GM10248 (cell line): ENCODE measurements around the gene DCTN3.

ENCODE experiments used
- CTCF ChIA-PET: fragments of 300-600 bp; sonication (Branson Sonifier 250); formaldehyde crosslinking; extraction: SDS; loops from one replicate; lab custom pipeline; 2021; ENCODE audit warnings: antibody characterized with exemption; lab: Yijun Ruan, JAX
- POLR2A ChIA-PET: fragments of 350-650 bp; sonication (Branson Sonifier 250); formaldehyde crosslinking; extraction: SDS; loops from one replicate; lab custom pipeline; 2020; ENCODE audit warnings: antibody characterized with exemption; lab: Yijun Ruan, JAX
- DNase-seq: peaks from one replicate; pipeline ENCODE4 v3.0.0; 2012; ENCODE audit errors: extremely low spot score
- TF ChIP-seq, protein P1 (sequence below): IDR thresholded peaks from 2 replicates; pipeline ENCODE4 v1.5.1; 2012; ENCODE audit warnings: mild to moderate bottlenecking, low read depth; ENCODE audit errors: extremely low read depth, missing control alignments, control extremely low read depth

Gene DCTN3

DNA sequence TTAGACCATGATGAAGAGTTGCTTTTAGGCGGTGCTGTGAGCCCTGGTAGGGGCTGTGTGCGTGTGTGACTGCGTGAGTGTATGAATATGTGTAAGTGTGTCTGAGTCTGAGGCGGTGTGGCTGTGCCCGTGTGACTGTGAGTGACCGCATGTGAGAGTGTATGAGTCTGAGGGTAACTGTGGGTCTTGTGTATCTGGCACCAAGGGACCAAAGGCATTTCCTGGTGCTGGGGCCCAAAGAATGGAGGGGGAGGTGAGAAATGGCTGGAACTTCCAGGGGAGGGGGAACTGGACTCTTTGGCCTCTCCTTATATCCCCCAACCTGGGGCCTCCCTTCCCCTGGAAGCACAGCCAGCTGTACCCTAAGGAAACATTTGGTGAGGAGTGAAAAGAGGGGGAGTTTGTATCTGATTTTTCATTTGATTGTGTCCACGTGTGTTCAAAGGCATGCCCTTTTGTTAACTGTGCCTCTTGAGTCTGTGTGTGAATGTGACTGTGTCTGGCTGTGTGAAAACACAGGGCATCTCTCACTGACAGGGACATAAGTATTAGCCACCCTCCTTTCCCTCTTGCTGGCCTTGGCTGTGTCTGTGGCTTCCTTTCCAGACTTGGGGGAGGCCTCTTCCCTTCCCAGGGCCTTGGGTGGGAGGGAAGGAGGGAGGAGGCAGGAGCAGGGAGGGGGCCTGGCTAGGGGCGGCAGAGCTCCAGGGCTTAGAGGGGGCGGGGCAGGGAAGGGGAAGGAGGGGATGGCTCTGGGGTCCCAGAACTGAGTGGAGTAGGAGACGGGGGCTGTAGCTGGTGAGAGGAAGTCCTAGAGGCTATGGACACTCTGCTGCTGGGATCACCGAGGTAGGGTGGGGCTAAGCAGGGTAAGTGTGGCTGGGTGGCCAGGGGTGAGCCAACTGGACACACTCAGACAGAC is 33.1 kb upstream of the DCTN3 start:
- ChIA-PET POLR2A (interaction anchor here (0.6 kb wide), 1 partner anchor 23 kb away, joined by 6 read pairs; no protein-coding TSS in a partner anchor), CTCF (interaction anchor here (1.0 to 1.7 kb wide), 3 partner anchors 11 to 49 kb away, joined by 3 to 4 read pairs (median 4); partner anchors contain the start of gene SIGMAR1)
- no peak for DNase-seq
- TF ChIP-seq, protein P1, sequence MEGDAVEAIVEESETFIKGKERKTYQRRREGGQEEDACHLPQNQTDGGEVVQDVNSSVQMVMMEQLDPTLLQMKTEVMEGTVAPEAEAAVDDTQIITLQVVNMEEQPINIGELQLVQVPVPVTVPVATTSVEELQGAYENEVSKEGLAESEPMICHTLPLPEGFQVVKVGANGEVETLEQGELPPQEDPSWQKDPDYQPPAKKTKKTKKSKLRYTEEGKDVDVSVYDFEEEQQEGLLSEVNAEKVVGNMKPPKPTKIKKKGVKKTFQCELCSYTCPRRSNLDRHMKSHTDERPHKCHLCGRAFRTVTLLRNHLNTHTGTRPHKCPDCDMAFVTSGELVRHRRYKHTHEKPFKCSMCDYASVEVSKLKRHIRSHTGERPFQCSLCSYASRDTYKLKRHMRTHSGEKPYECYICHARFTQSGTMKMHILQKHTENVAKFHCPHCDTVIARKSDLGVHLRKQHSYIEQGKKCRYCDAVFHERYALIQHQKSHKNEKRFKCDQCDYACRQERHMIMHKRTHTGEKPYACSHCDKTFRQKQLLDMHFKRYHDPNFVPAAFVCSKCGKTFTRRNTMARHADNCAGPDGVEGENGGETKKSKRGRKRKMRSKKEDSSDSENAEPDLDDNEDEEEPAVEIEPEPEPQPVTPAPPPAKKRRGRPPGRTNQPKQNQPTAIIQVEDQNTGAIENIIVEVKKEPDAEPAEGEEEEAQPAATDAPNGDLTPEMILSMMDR, result no peak

DNA sequence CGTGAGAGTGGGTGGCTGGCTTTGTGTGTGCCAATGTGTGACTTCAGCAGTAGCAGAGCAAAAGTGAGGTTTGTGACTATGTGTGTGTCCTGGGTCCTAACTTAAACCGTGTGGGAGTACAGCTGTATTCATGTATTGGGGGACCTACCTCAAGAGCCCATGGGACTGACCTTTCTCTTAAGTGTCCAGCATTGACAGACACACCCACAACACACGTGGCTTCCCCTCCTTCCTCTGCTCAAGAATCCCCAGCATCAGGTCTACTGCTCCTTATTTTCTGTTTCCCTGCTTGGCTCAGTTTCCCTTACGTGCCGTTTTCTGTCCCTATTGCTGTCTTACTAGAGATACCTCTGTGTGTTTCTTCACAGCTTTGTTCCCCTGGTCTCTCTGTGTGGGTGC is 32.3 kb upstream of the DCTN3 start:
- no peak for DNase-seq
- ChIA-PET CTCF (interaction anchor here (1.1 to 1.7 kb wide), 2 partner anchors 12 to 15 kb away, joined by 4 read pairs; partner anchors contain the start of gene SIGMAR1), POLR2A (no interaction called here)
- TF ChIP-seq, protein P1, result no peak

DNA sequence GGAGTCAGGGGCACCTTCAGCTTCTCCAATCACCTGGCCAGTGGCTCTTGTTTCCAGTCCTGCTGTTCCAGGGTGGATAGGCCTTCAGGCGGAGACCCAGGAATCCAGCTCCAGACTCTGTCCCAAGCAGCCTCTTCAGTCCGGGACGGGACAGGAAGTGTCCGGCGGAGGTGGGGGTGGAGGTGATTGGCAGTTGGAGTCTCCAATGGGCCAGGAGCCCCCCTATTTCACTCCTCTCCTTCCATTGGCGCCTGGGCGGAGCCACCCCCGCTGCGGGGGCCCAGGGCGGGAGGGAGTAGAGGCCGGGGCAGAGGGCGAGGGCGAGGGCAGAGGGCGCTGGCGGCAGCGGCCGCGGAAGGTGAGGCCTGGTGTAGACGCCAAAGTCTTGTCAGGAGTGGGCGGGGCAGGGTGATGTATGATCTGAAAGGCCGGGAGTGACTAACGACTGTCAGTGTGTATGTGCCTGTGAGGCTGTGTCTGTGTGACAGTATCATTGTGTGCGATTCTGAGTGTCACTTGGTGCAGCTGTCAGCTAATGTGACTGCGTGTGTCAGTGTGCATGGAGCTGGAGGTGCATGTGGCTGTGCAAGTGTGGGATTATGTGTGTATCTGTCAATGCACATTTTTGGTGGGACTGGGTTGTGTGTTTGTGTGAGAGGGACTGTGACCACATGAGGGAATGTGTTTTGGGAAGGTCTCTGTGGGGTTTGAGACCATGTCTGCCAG is 31.7 kb upstream of the DCTN3 start, which contains the start of gene IL11RA:
Gene IL11RA, plus strand, starts transcription at position 310 of the 726 bp plus-strand sequence. CDS start 3,033 bp downstream, outside the sequence.
- DNase-seq, result no peak
- ChIA-PET POLR2A (no interaction called here), CTCF (interaction anchor here (1.1 to 2.6 kb wide), 3 partner anchors 13 to 18 kb away, joined by 4 to 14 read pairs (median 4); partner anchors contain the start of gene SIGMAR1)
- TF ChIP-seq, protein P1, result no peak

DNA sequence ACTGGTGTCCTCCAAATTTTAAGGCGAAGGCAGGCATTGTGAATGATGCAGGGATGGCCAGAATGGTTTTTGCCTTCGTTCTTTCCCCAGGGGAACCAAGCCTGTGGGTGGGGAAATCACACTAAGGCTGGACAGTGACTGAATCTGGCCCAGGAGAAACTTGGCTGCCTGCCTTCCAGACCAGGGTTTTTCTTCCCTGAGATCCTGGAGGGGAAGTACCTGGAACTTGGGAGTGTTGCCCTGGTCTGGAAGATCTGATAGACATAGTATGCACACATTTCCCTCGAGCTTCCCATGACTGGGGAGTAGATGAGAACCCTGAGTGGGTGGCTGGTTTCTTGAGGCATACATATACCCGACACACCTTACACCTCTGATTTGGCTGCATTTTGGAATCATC is 31.0 kb upstream of the DCTN3 start:
- no peak for DNase-seq
- TF ChIP-seq, protein P1, result no peak
- CTCF ChIA-PET, result interaction anchor here (1.0 to 2.6 kb wide), 4 partner anchors 12 to 17 kb away, joined by 3 to 14 read pairs (median 4); no protein-coding TSS in a partner anchor
- POLR2A ChIA-PET, result no interaction called here

DNA sequence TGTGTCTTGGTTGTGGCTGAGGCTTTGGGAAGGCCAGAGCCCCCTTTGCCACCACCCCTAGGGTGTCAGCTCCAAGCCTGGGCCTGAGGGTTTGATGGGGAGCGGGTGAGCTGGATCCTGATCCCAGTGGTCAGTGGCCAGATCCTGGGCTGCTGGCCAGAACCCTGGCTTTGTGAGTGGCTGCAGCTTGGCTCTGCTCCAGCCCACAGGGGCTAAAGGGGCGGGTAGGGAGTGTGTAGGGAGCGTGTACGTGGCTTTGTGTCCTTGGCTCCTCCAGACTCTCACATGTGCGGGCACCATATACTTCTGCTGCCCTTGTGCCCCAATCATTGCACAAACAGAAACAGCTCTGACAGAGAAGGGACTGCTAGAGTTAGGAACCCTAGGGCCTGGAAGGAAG is 30.5 kb upstream of the DCTN3 start:
- POLR2A ChIA-PET, result no interaction called here
- no peak for DNase-seq
- TF ChIP-seq, protein P1, result no peak
- CTCF ChIA-PET, result interaction anchor here (1.0 to 2.6 kb wide), 4 partner anchors 12 to 17 kb away, joined by 3 to 14 read pairs (median 4); no protein-coding TSS in a partner anchor

DNA sequence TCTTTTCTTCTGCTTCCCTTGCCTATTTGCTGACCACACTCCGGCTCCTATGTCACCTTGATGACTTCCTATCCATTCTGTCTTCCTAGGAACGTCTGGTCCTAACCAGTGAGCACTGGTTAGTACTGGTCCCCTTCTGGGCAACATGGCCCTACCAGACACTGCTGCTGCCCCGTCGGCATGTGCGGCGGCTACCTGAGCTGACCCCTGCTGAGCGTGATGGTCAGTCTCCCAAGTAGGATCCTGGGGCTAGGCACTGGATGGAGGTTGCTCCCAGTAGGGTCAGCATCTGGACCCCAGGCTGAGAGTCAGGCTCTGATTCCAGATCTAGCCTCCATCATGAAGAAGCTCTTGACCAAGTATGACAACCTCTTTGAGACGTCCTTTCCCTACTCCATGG is 28.4 kb upstream of the DCTN3 start:
- ChIA-PET POLR2A (no interaction called here), CTCF (interaction anchor here (0.6 to 8.0 kb wide), 5 partner anchors 15 to 57 kb away, joined by 3 to 84 read pairs (median 9); partner anchors contain the start of gene CCL27)
- TF ChIP-seq, protein P1, result no peak
- no peak for DNase-seq
